ENCODE data around the gene EDNRA.

Gene EDNRA

DNA sequence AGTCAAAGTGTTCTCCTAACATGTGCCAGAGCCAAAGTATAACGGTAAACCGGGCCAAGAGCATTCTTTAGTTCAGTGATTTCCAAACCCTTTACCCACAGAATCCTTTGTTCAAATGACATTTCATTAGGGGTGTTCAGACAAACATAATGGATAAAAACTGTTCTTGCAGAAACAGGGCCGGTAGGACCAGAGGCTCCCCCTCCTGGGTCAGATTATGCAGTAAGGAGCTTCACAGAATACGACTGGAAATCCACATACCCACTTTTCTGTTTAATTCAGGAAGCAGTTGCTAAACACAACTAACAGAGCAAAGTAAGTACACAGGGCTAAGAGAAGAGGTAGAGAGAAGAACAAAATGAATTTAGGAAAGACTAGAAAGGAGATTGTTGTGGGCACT, 89.7 kb downstream of the EDNRA start:
- no peak overlapping the region for H3K4me3 ChIP-seq (ENCODE audit: low read depth, low read length)
- H3K79me2 ChIP-seq (ENCODE audit: control insufficient read depth, insufficient read depth, low read length, unreplicated experiment) = no peaks in the 10 kb centered on the region
- no peaks in the 10 kb centered on the region for H3K27me3 ChIP-seq (ENCODE audit: insufficient read depth, low read length)
- H3K4me1 ChIP-seq (ENCODE audit: control insufficient read depth, insufficient read depth, low read length, unreplicated experiment) = peaks cover 8% of the 10 kb centered on the region
- no peak overlapping the region for H3K27ac ChIP-seq (ENCODE audit: low read depth, low read length)
- no peaks in the 10 kb centered on the region for H3K36me3 ChIP-seq (ENCODE audit: insufficient read depth, low read length)
- H2AFZ ChIP-seq (ENCODE audit: low read length, unreplicated experiment) = no peak overlapping the region

DNA sequence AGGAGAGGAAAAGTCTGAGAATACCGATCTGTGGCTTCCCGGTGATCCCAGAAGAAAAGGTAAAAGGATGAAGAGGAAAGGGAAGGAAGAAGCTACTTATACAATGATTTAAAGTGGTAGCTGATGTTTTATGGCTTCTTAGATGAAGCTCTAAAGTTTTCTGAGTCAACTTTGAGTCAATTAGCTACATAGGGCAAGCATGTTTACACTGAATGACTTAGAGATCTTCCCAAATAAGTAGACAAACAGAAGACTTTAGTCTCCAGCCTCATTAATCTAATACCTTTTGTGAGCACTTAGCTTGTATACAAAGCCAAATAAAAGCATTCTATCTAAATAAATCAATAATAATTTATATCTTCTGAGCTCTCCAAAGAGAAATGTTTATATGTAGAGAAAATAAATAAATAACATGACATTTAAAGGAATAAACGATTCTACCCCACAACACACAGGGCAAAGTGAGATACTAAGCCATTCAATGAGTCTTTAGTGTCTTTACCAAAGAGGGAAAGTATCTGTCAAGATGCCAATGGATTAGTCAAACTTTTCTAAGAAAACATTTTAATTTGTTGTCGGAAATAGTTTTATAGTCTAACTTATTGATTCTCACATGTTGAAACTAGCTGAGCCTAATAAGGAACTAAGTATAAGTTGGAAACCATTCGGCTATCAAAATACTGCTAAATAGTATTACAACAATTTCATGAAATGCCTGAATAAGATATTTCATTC, 90.3 kb downstream of the EDNRA start:
- Histone ChIP-seq H3K36me3 (ENCODE audit: insufficient read depth, low read length) (no peaks in the 10 kb centered on the region), H3K79me2 (ENCODE audit: control insufficient read depth, insufficient read depth, low read length, unreplicated experiment) (no peaks in the 10 kb centered on the region), H3K27ac (ENCODE audit: low read depth, low read length) (no peak overlapping the region), H3K4me1 (ENCODE audit: control insufficient read depth, insufficient read depth, low read length, unreplicated experiment) (peaks cover 8% of the 10 kb centered on the region), H3K27me3 (ENCODE audit: insufficient read depth, low read length) (no peaks in the 10 kb centered on the region), H3K4me3 (ENCODE audit: low read depth, low read length) (no peak overlapping the region), H2AFZ (ENCODE audit: low read length, unreplicated experiment) (no peak overlapping the region)

GRCh38 chr4:147576084-147576483, 95.2 kb downstream of the EDNRA start:
- Histone ChIP-seq H3K79me2 (ENCODE audit: control insufficient read depth, insufficient read depth, low read length, unreplicated experiment) (no peaks in the 10 kb centered on the region), H3K36me3 (ENCODE audit: insufficient read depth, low read length) (no peaks in the 10 kb centered on the region), H3K4me1 (ENCODE audit: control insufficient read depth, insufficient read depth, low read length, unreplicated experiment) (peaks cover 27% of the 10 kb centered on the region), H3K27ac (ENCODE audit: low read depth, low read length) (no peak overlapping the region), H2AFZ (ENCODE audit: low read length, unreplicated experiment) (no peak overlapping the region), H3K27me3 (ENCODE audit: insufficient read depth, low read length) (no peaks in the 10 kb centered on the region), H3K4me3 (ENCODE audit: low read depth, low read length) (no peak overlapping the region)

DNA sequence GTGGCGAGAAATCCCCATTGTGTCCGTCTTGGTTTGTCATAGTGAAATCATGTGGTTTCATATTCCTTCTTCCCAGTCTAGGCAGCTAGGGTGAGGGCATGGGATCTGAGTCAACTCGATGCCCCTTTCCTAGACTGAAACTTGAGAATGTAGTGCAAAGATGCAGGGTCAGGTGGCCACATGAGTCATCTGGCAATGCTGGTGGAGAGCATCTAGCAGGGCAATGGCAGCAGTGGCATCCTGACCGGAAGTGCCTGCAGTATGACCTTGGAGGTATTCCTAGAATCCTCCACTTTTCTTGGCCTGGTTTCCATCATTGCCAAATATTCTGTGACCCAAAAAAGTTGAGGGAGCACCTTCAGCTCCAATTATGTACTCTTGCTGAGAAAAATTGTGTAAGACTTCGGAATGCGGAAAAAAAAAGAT, 97.2 kb downstream of the EDNRA start:
- no peaks in the 10 kb centered on the region for H3K79me2 ChIP-seq (ENCODE audit: control insufficient read depth, insufficient read depth, low read length, unreplicated experiment)
- H3K36me3 ChIP-seq (ENCODE audit: insufficient read depth, low read length) = no peaks in the 10 kb centered on the region
- H2AFZ ChIP-seq (ENCODE audit: low read length, unreplicated experiment) = no peak overlapping the region
- H3K27ac ChIP-seq (ENCODE audit: low read depth, low read length) = peak overlapping the region; percentile 81
- H3K4me1 ChIP-seq (ENCODE audit: control insufficient read depth, insufficient read depth, low read length, unreplicated experiment) = peaks cover 40% of the 10 kb centered on the region
- H3K4me3 ChIP-seq (ENCODE audit: low read depth, low read length) = no peak overlapping the region
- H3K27me3 ChIP-seq (ENCODE audit: insufficient read depth, low read length) = no peaks in the 10 kb centered on the region

DNA sequence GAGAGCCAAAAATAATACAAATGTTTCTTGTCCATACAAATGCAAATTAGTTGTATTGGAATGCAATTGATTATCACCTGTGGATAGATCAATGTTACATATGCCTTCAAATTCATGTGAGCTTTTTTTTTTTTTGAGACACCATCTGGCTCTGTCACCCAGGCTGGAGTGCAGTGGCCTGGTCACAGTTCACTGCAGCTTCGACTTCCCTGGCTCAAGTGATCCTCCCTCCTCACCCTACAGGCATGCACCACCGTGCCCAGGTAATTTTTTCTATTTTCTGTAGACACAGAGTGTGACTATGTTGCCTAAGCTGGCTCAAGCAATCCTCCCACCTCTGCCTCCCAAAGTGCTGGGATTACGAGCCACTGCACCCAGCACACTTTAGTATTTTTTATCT, 97.7 kb downstream of the EDNRA start:
- no peak overlapping the region for H2AFZ ChIP-seq (ENCODE audit: low read length, unreplicated experiment)
- peaks cover 40% of the 10 kb centered on the region for H3K4me1 ChIP-seq (ENCODE audit: control insufficient read depth, insufficient read depth, low read length, unreplicated experiment)

DNA sequence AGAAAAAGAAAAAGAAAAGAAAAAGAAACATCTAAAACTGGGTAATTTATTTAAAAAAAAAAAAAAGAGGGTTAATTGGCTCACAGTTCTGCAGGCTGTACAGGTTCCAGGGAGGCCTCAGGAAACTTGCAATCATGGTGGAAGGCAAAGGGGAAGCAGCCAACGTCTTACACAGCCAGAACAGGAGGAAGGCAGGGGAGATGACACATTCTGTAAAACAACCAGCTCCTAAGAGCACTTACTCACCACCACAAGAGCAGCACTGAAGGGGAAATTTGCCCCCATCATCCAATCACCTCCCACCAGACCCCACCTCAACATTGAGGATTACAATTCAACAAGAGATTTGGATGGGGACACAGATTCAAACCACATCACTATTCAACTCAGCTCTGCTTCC, 99.5 kb downstream of the EDNRA start:
- Histone ChIP-seq H3K79me2 (ENCODE audit: control insufficient read depth, insufficient read depth, low read length, unreplicated experiment) (no peaks in the 10 kb centered on the region), H3K27ac (ENCODE audit: low read depth, low read length) (peak overlapping the region; percentile 19; the same call in 1 of the 2 replicates), H3K4me1 (ENCODE audit: control insufficient read depth, insufficient read depth, low read length, unreplicated experiment) (peaks cover 40% of the 10 kb centered on the region), H2AFZ (ENCODE audit: low read length, unreplicated experiment) (no peak overlapping the region), H3K27me3 (ENCODE audit: insufficient read depth, low read length) (no peaks in the 10 kb centered on the region), H3K4me3 (ENCODE audit: low read depth, low read length) (no peak overlapping the region), H3K36me3 (ENCODE audit: insufficient read depth, low read length) (no peaks in the 10 kb centered on the region)

More for the DNA sequence above, 97.7 kb downstream of the EDNRA start:
- Histone ChIP-seq H3K36me3 (ENCODE audit: insufficient read depth, low read length) (no peaks in the 10 kb centered on the region), H3K79me2 (ENCODE audit: control insufficient read depth, insufficient read depth, low read length, unreplicated experiment) (no peaks in the 10 kb centered on the region), H3K27me3 (ENCODE audit: insufficient read depth, low read length) (no peaks in the 10 kb centered on the region), H3K27ac (ENCODE audit: low read depth, low read length) (peak overlapping the region; percentile 63), H3K4me3 (ENCODE audit: low read depth, low read length) (no peak overlapping the region)

GRCh38 chr4:147581606-147582350, 100.9 kb downstream of the EDNRA start:
- Histone ChIP-seq H3K36me3 (ENCODE audit: insufficient read depth, low read length) (no peaks in the 10 kb centered on the region), H2AFZ (ENCODE audit: low read length, unreplicated experiment) (peak overlapping the region; percentile 23), H3K4me1 (ENCODE audit: control insufficient read depth, insufficient read depth, low read length, unreplicated experiment) (peaks cover 40% of the 10 kb centered on the region)

GRCh38 chr4:147582386-147583060, 101.6 kb downstream of the EDNRA start:
- Histone ChIP-seq H3K36me3 (ENCODE audit: insufficient read depth, low read length) (no peaks in the 10 kb centered on the region), H3K27ac (ENCODE audit: low read depth, low read length) (peak overlapping the region; percentile 64), H3K4me1 (ENCODE audit: control insufficient read depth, insufficient read depth, low read length, unreplicated experiment) (peaks cover 36% of the 10 kb centered on the region), H3K27me3 (ENCODE audit: insufficient read depth, low read length) (no peaks in the 10 kb centered on the region), H3K4me3 (ENCODE audit: low read depth, low read length) (no peak overlapping the region), H2AFZ (ENCODE audit: low read length, unreplicated experiment) (no peak overlapping the region), H3K79me2 (ENCODE audit: control insufficient read depth, insufficient read depth, low read length, unreplicated experiment) (no peaks in the 10 kb centered on the region)

More at GRCh38 chr4:147581606-147582350, 100.9 kb downstream of the EDNRA start:
- Histone ChIP-seq H3K27ac (ENCODE audit: low read depth, low read length) (peak overlapping the region; percentile 64), H3K4me3 (ENCODE audit: low read depth, low read length) (no peak overlapping the region), H3K79me2 (ENCODE audit: control insufficient read depth, insufficient read depth, low read length, unreplicated experiment) (no peaks in the 10 kb centered on the region), H3K27me3 (ENCODE audit: insufficient read depth, low read length) (no peaks in the 10 kb centered on the region)

GRCh38 chr4:147583876-147584275, 103.0 kb downstream of the EDNRA start:
- Histone ChIP-seq H3K4me1 (ENCODE audit: control insufficient read depth, insufficient read depth, low read length, unreplicated experiment) (peaks cover 29% of the 10 kb centered on the region), H3K4me3 (ENCODE audit: low read depth, low read length) (no peak overlapping the region), H3K27ac (ENCODE audit: low read depth, low read length) (no peak overlapping the region), H3K79me2 (ENCODE audit: control insufficient read depth, insufficient read depth, low read length, unreplicated experiment) (no peaks in the 10 kb centered on the region), H2AFZ (ENCODE audit: low read length, unreplicated experiment) (no peak overlapping the region), H3K36me3 (ENCODE audit: insufficient read depth, low read length) (no peaks in the 10 kb centered on the region), H3K27me3 (ENCODE audit: insufficient read depth, low read length) (no peaks in the 10 kb centered on the region)

GRCh38 chr4:147586032-147586431, 105.1 kb downstream of the EDNRA start:
- Histone ChIP-seq H3K4me1 (ENCODE audit: control insufficient read depth, insufficient read depth, low read length, unreplicated experiment) (peaks cover 35% of the 10 kb centered on the region), H3K27me3 (ENCODE audit: insufficient read depth, low read length) (no peaks in the 10 kb centered on the region), H3K36me3 (ENCODE audit: insufficient read depth, low read length) (no peaks in the 10 kb centered on the region), H3K27ac (ENCODE audit: low read depth, low read length) (no peak overlapping the region), H2AFZ (ENCODE audit: low read length, unreplicated experiment) (no peak overlapping the region), H3K79me2 (ENCODE audit: control insufficient read depth, insufficient read depth, low read length, unreplicated experiment) (no peaks in the 10 kb centered on the region), H3K4me3 (ENCODE audit: low read depth, low read length) (no peak overlapping the region)

Data from ACC112 (cell line).